GM19463 (cell line): Measurements from ENCODE around the gene CSMD2.

Source experiments
- ATAC-seq: cut with Tn5 transposase; IDR thresholded peaks from one replicate; pipeline ENCODE4 v1.9.1; 2021; ENCODE audit warnings: mild to moderate bottlenecking, moderate library complexity; ENCODE audit not compliant: unreplicated experiment

The CSMD2 gene

GRCh38 chr1:33622757-33623156 is 542.3 kb downstream of the CSMD2 start:
- no peak for ATAC-seq

- no peak for ATAC-seq
Measured at GRCh38 chr1:33618636-33619035, 546.4 kb downstream of the CSMD2 start.

GRCh38 chr1:33617451-33617850 is 547.6 kb downstream of the CSMD2 start:
- no peak for ATAC-seq

GRCh38 chr1:33616780-33617179 is 548.2 kb downstream of the CSMD2 start:
- ATAC-seq = no peak

DNA sequence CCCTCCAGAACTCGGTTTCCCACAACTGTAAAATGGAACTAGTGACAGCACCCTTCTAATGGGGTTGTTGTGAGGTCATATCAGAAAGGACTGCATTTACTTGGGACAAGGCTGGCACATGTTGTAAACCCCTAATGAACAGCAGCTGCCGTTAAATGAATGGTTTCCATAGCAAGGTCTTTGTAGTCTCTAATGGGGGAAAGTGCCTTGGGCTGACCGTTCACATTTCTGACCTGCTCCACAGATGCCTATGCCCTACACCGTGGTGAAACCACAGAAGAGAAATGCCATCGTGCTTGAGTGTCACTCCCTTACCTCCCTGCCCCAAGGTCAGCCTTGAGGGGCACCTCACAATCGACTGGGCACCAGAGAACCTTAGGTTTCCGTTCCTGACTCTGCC is 549.5 kb downstream of the CSMD2 start:
- ATAC-seq = no peak

- no peak for ATAC-seq
Measured at GRCh38 chr1:33610864-33611455, 554.1 kb downstream of the CSMD2 start.

GRCh38 chr1:33610391-33610790 is 554.6 kb downstream of the CSMD2 start:
- no peak for ATAC-seq

- ATAC-seq = no peak
Measured at GRCh38 chr1:33609739-33610138, 555.3 kb downstream of the CSMD2 start.

DNA sequence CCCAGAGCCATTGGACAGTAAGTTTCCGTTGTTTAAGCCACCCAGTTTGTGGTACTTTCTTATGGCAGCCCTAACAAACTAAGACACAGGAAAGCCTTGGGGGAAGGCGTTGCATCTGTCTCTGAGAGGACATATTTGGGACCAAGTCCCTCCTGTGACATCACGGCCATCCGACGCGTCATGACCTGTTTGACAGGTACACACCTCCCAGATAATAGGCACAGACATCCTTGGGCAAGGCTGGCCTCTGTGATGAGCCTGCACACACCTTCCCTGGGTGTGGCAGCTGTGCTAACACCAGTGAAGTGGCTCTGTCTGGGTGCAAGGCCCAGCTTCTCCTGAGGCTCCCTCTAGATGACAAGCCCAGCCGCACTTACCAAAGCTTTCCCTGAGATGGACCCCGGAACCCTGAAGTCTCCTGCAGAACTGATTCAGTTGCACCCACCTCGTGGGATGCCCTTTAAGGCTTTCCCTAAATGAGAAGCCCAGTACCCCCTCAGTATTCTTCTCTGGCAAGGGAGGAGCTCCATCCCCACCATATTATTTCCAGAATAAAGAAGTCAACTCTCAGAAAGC is 556.1 kb downstream of the CSMD2 start:
- no peak for ATAC-seq

GRCh38 chr1:33607444-33608005 is 557.5 kb downstream of the CSMD2 start:
- no peak for ATAC-seq

GRCh38 chr1:33606272-33606671 is 558.8 kb downstream of the CSMD2 start:
- no peak for ATAC-seq

GRCh38 chr1:33602271-33602670 is 562.8 kb downstream of the CSMD2 start:
- ATAC-seq = no peak

GRCh38 chr1:33601751-33602150 is 563.3 kb downstream of the CSMD2 start:
- no peak for ATAC-seq

DNA sequence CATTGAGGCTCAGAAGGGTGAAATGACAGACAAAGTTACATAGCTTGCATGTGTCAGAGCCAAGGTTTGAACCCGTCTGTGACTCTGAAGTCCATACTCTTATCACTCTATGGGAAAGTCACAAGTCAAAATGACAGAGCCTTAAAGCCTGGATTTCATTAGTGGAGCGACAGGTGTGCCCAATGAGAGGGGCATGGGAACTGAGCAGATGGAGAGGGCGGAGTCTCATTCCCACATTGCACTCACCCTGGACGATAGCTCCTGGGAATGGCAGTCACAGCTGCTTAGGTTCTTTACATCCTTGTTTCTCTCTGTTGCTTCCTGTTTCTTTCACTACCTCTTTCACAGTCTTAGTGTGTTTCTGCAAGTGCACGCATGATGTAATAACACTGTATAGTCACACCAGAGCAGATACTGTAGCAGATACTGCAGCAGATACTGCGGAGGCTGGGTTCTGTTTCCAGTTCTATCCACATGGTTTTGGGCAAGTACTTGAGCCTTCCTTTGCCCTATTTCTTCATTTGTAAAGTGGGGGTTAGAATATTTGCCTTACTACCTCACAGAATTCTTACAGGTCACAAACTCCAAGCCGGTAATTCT is 565.4 kb downstream of the CSMD2 start:
- ATAC-seq = no peak

GRCh38 chr1:33588726-33589125 is 576.3 kb downstream of the CSMD2 start:
- ATAC-seq = no peak

- no peak for ATAC-seq
Measured at GRCh38 chr1:33586795-33587194, 578.2 kb downstream of the CSMD2 start.

DNA sequence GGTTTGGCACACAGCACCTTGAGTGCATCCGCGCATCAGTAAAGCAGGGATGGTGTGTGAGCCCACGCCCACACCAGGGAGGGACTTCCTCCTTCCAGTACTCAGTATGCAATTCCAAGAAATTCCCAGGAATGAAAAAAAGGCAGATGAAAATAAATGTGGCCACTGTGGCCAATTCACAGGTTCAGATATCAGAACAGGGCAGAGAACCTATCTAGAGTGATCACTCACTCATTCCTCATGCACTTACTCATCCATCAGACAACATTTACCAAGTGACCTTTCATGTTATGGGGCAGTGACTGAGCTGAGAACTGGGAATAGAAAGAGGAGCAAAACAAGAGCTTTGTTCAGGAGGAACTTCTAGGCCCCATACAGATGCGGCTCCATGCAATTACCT is 578.9 kb downstream of the CSMD2 start:
- no peak for ATAC-seq

DNA sequence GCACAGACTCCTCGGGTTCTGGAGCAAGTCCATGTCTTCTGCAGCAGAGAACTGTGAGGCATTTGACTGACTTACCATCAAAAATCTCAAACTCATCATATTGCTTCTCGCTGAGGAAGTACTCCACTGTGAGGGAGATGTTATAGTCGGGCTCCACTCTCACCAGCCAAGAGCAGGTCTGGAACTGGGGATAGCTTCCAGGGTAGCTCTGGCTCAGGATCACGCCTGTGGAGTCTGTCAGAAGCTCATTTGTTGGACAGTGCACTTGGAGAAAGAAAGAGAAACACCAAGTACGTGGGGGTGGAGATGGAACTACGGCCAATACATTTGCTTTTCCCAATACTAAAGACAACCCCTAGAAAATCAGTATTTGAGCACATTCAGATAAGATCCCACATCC is 581.5 kb downstream of the CSMD2 start:
- ATAC-seq = no peak

DNA sequence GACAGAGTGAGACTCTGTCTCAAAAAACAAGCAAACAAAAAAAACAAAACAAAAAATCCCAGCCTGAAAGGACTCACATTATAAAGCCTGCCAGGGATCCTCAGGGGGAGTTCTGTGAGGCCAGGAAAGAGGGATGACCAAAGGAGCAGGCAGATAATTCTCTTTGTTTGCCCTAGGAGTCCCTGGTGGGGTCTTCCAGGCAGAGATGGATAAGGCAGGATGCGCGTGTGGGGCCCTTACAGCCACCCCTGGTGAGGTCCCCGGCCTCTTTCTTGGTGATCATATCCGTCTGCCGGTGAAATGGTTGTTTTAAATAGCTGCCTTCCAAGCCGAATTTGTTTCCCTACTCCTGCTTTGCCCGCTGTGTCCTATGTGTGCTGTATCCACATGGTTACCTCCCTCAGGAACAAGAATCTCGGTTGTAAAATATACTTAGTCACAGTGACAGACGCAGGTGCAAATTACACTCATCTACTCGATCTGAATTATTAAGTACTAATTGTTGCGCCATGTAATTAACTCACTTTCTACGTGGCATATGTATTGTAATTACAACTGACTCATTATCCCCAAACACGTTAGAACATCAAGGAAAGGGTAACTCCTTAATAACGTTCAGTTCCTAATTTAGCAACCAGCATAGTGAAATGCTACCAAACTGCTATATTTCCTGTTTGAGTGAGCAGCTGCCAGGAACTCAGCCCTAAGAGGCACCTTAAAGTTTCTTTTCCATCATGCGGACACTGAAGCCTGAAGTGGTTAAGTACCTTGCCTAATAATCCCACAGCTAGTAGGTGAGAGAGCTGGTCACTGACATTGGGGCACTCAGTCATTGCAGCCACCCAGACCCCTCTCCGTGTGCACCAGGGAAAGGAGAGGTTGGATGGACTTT is 586.2 kb downstream of the CSMD2 start:
- ATAC-seq = no peak

GRCh38 chr1:33577663-33578062 is 587.4 kb downstream of the CSMD2 start:
- ATAC-seq = no peak

- no peak for ATAC-seq
Measured at GRCh38 chr1:33576821-33577599, 588.0 kb downstream of the CSMD2 start.
